ENCODE results near the gene DENND4A. TPM values are rescaled to one million over a fixed set of nuclear protein-coding genes. Genes with fewer than 3 reads are reported as not detected.

DENND4A gene
- 10 to 100 TPM; 40.4 to 41.1 TPM for total RNA-seq

GRCh38 chr15:65792138-65792987 is at the start of gene DENND4A:
Gene DENND4A, minus strand, starts transcription at chr15:65792293. Its CDS starts 35,843 bp downstream, at chr15:65756450.
- H3K4me3 Mint-ChIP-seq = peak within 1 kb of the TSS; percentile 83
- H3K9me3 Mint-ChIP-seq = no peaks in the 10 kb centered on the region
- POLR2A ChIA-PET = interaction anchor here (0.6 to 9.4 kb wide), 24 partner anchors 12 to 898 kb away, joined by 3 to 115 read pairs (median 6); partner anchors contain the start of genes INTS14, RAB11A and RNU5B-1
- H3K27me3 Mint-ChIP-seq = no peaks in the 10 kb centered on the region
- CTCF ChIA-PET = interaction anchor here (1.4 to 6.8 kb wide), 8 partner anchors 14 to 77 kb away, joined by 3 to 34 read pairs (median 9); partner anchors contain the start of gene RAB11A
- H3K4me1 Mint-ChIP-seq = peaks cover 69% of the 10 kb centered on the region
- peak within 1 kb of the TSS; percentile 95 for H3K27ac Mint-ChIP-seq
- H3K36me3 Mint-ChIP-seq (ENCODE audit: low read depth) = peaks cover 7% of the 10 kb centered on the region
- DNase-seq = peak; percentile 99

GRCh38 chr15:65841121-65841930 is 49.2 kb upstream of the DENND4A start:
- ChIA-PET POLR2A (interaction anchor here (0.6 kb wide), 1 partner anchor 29 kb away, joined by 3 read pairs; no protein-coding TSS in a partner anchor), CTCF (interaction anchor here (2.0 kb wide), 1 partner anchor 16 kb away, joined by 5 read pairs; no protein-coding TSS in a partner anchor)
- Mint-ChIP-seq H3K36me3 (ENCODE audit: low read depth) (no peaks in the 10 kb centered on the region), H3K27me3 (no peaks in the 10 kb centered on the region), H3K4me1 (peaks cover 3% of the 10 kb centered on the region), H3K9me3 (no peaks in the 10 kb centered on the region), H3K4me3 (no peak overlapping the region), H3K27ac (no peak overlapping the region)
- no peak for DNase-seq

DNA sequence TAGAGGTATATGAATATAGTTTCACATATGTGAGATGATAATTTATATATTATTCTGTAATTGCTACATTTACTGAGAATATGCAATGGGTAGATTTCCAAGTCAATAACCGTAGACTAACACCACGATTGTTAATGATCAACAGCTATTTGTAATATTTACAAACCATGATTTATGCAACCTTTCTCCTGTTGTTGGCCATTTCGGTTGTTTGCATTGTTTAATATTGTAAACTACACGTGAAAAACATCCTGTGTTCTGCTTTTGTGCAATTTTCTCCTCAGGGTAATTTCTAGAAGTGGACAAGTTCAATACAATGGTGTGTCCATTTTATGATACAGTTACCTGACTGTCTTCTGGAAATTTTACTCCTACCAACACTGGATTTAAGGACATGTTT is 47.9 kb upstream of the DENND4A start:
- H3K4me1 Mint-ChIP-seq = peaks cover 3% of the 10 kb centered on the region
- H3K9me3 Mint-ChIP-seq = no peaks in the 10 kb centered on the region
- DNase-seq = no peak
- no peak overlapping the region for H3K27ac Mint-ChIP-seq
- CTCF ChIA-PET = interaction anchor here (1.5 kb wide), 1 partner anchor 17 kb away, joined by 3 read pairs; no protein-coding TSS in a partner anchor
- POLR2A ChIA-PET = no interaction called here
- H3K36me3 Mint-ChIP-seq (ENCODE audit: low read depth) = no peaks in the 10 kb centered on the region
- no peak overlapping the region for H3K4me3 Mint-ChIP-seq
- H3K27me3 Mint-ChIP-seq = no peaks in the 10 kb centered on the region

DNA sequence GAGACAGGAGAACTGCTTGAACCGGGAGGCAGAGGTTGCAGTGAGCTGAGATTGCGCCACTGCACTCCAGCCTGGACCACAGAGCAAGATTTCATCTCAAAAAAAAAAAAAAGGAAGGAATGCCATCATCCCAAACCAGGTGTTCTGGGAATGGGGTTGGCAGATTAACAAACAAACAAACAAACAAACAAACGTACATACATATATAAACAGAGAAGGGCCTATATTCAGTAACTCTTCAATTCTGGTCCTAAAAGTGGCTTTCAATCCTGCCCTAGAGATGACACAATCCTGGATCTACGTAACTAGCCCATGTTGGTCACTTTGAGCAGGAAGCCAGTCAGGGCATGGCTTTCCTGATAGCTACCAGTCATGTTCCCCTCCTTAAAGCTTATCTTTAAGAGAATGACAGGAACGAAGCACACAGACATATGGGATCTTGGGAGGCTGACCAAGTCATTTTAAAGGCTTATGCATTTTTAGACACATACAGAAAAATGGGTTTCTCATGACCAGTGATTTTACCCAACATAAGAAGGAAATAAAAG is 47.3 kb upstream of the DENND4A start:
- DNase-seq = no peak
- Mint-ChIP-seq H3K36me3 (ENCODE audit: low read depth) (no peaks in the 10 kb centered on the region), H3K27ac (no peak overlapping the region), H3K27me3 (no peaks in the 10 kb centered on the region), H3K4me1 (peaks cover 7% of the 10 kb centered on the region), H3K9me3 (no peaks in the 10 kb centered on the region), H3K4me3 (no peak overlapping the region)
- CTCF ChIA-PET = interaction anchor here (0.6 to 1.5 kb wide), 2 partner anchors 14 to 17 kb away, joined by 3 to 4 read pairs; no protein-coding TSS in a partner anchor
- POLR2A ChIA-PET = no interaction called here

GRCh38 chr15:65837301-65838294 is 45.5 kb upstream of the DENND4A start:
- H3K27ac Mint-ChIP-seq = no peak overlapping the region
- H3K36me3 Mint-ChIP-seq (ENCODE audit: low read depth) = no peaks in the 10 kb centered on the region
- H3K9me3 Mint-ChIP-seq = no peaks in the 10 kb centered on the region
- no peak for DNase-seq
- no peaks in the 10 kb centered on the region for H3K27me3 Mint-ChIP-seq
- POLR2A ChIA-PET = interaction anchor here (0.6 to 5.9 kb wide), 2 partner anchors 46 to 152 kb away, joined by 5 to 98 read pairs; partner anchors contain the start of gene DENND4A
- no peak overlapping the region for H3K4me3 Mint-ChIP-seq
- peaks cover 23% of the 10 kb centered on the region for H3K4me1 Mint-ChIP-seq
- CTCF ChIA-PET = interaction anchor here (0.6 to 7.0 kb wide), 15 partner anchors 8 to 332 kb away, joined by 3 to 63 read pairs (median 4); partner anchors contain the start of genes DENND4A and INTS14

DNA sequence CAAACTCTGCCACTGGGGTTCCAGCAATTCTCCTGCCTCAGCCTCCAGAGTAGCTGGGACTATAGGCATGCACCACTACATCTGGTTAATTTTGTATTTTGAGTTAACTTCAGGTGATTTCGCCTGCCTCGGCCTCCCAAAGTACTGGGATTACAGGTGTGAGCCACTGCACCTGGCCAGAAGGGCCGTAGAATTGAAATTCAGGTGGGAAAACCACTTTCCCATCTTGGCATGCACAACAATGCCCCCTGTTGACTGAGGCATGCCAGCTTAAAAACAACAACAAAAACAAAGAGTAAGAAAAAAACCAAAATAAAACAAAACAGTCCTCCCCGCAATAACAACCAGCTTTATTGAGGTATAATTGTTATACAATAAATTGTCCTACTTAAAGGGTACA is 44.6 kb upstream of the DENND4A start:
- H3K9me3 Mint-ChIP-seq = no peaks in the 10 kb centered on the region

DNA sequence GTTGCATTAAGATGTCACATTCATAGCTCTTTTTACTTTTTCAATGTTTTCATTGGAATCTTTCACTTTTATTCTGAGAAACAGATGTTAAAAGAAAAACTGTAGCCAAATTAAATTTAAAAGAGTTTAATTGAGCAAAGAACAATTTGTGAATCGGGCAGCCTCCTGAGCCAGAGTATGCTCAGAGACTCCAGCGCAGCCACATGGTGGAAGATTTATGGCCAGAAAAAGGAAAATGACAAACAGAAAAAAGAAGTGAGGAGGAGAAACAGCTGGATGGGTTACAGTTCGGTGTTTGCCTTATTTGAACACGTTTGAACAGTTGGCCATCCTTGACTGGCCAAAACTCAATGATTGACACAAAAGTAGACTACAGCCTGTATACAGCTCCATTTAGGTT is 43.4 kb upstream of the DENND4A start:
- no peak for DNase-seq
- Mint-ChIP-seq H3K4me3 (no peak overlapping the region), H3K36me3 (ENCODE audit: low read depth) (peaks cover 3% of the 10 kb centered on the region), H3K4me1 (peaks cover 35% of the 10 kb centered on the region), H3K27ac (no peak overlapping the region), H3K27me3 (no peaks in the 10 kb centered on the region), H3K9me3 (no peaks in the 10 kb centered on the region)
- ChIA-PET POLR2A (interaction anchor here (2.0 to 5.9 kb wide), 2 partner anchors 26 to 44 kb away, joined by 5 to 98 read pairs; partner anchors contain the start of gene DENND4A), CTCF (interaction anchor here (1.1 to 7.0 kb wide), 8 partner anchors 12 to 240 kb away, joined by 3 to 63 read pairs (median 5); partner anchors contain the start of genes INTS14 and RAB11A)

More for the DNA sequence above, 44.6 kb upstream of the DENND4A start:
- POLR2A ChIA-PET = interaction anchor here (1.0 to 5.9 kb wide), 2 partner anchors 18 to 45 kb away, joined by 5 to 98 read pairs; partner anchors contain the start of gene DENND4A
- no peak overlapping the region for H3K4me3 Mint-ChIP-seq
- DNase-seq = no peak
- no peak overlapping the region for H3K27ac Mint-ChIP-seq
- CTCF ChIA-PET = interaction anchor here (0.7 to 7.0 kb wide), 10 partner anchors 9 to 241 kb away, joined by 3 to 63 read pairs (median 5); partner anchors contain the start of gene DENND4A
- peaks cover under 1% of the 10 kb centered on the region for H3K36me3 Mint-ChIP-seq (ENCODE audit: low read depth)
- peaks cover 29% of the 10 kb centered on the region for H3K4me1 Mint-ChIP-seq
- no peaks in the 10 kb centered on the region for H3K27me3 Mint-ChIP-seq

DNA sequence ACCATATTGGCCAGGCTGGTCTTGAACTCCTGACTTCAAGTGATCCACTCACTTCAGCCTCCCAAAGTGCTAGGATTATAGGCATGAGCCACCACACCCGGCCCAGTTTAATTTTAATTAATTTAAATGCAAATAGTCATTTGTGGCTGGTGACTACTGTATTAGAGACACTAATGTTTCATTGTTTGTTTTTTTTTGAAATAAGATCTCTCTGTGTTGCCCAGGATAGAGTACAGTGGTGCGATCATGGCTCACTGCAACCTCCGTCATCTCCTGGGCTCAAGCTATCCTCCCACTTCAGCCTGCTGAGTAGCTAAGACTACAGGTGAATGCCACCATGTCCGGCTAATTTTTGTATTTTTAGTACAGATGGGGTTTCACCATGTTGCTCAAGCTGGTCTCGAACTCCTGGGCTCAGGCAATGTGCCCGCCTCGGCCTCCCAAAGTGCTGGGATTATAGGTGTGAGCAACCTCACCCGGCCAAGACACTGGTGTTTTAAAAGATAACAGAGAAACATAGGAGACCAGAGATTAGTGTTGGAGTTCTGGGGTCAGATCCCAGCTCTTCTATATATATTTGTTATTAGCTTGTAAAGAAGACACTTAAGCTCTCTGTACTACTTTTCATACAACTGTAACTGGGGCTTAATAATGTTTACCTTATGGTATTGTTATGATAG is 42.6 kb upstream of the DENND4A start:
- Mint-ChIP-seq H3K4me1 (peaks cover 38% of the 10 kb centered on the region), H3K36me3 (ENCODE audit: low read depth) (peaks cover 3% of the 10 kb centered on the region), H3K27ac (no peak overlapping the region), H3K27me3 (no peaks in the 10 kb centered on the region), H3K4me3 (no peak overlapping the region), H3K9me3 (no peaks in the 10 kb centered on the region)
- POLR2A ChIA-PET = interaction anchor here (2.0 to 5.9 kb wide), 2 partner anchors 26 to 43 kb away, joined by 5 to 98 read pairs; partner anchors contain the start of gene DENND4A
- no peak for DNase-seq
- CTCF ChIA-PET = interaction anchor here (1.0 to 7.0 kb wide), 9 partner anchors 12 to 239 kb away, joined by 3 to 63 read pairs (median 5); partner anchors contain the start of genes INTS14 and RAB11A

DNA sequence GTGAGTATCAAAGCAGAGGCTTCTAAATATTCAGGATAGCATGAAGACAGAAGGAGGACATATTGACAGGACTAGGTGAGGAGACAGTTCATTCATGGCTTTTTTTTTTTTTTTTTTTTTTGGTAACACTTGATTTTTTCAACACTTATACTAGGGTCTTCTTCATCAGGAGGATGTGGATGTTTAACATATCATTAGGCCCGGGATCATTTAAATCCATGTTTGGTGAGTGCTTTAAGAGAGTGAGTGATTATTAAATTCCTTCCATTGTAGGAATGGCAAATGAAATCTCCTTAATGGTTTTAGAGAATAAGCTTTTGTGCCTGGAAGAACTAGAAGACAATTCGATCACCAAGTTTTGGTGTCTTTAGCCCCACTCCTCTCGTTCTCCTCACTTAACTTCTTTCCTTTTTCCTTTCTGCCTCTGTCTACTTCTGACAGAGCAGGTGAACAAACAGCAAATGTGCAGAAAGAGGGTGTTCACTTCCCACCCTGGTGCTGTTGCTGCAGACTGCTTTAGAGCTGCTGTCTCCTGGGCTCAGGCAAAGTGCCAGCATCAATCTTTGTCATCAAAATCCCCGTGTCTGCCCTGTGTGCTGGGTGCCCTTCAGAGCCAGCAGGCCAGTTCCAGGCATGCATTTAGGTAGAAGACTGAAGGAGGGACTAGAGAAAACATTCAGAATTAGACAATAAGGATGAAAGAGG is 41.6 kb upstream of the DENND4A start:
- peaks cover 3% of the 10 kb centered on the region for H3K36me3 Mint-ChIP-seq (ENCODE audit: low read depth)
- CTCF ChIA-PET = interaction anchor here (0.8 to 7.0 kb wide), 11 partner anchors 10 to 238 kb away, joined by 3 to 63 read pairs (median 6); partner anchors contain the start of genes DENND4A and RAB11A
- H3K9me3 Mint-ChIP-seq = no peaks in the 10 kb centered on the region
- DNase-seq = no peak
- H3K4me3 Mint-ChIP-seq = peak overlapping the region; percentile 61
- peak overlapping the region; percentile 98 for H3K27ac Mint-ChIP-seq
- H3K27me3 Mint-ChIP-seq = no peaks in the 10 kb centered on the region
- POLR2A ChIA-PET = interaction anchor here (0.6 to 5.9 kb wide), 12 partner anchors 10 to 529 kb away, joined by 3 to 98 read pairs (median 6); partner anchors contain the start of genes DENND4A, HACD3, INTS14 and RAB11A
- peaks cover 48% of the 10 kb centered on the region for H3K4me1 Mint-ChIP-seq
